HEK293T (cell line): ENCODE results near the gene TPT1.

ENCODE experiments used
- ARNT ChIP-seq: fragments of 450-650 bp; IDR thresholded peaks from 2 replicates; pipeline ENCODE4 v1.6.1; 2017; ENCODE audit warnings: mild to moderate bottlenecking
- FOXA1 ChIP-seq: fragments of 450-650 bp; IDR thresholded peaks from 2 replicates; pipeline ENCODE4 v1.6.1; 2016; ENCODE audit warnings: mild to moderate bottlenecking
- FOXK2 ChIP-seq: fragments of 450-650 bp; IDR thresholded peaks from 2 replicates; pipeline ENCODE4 v1.6.1; 2016; ENCODE audit warnings: mild to moderate bottlenecking
- FOXM1 ChIP-seq: fragments of 450-650 bp; IDR thresholded peaks from 2 replicates; pipeline ENCODE4 v1.6.1; 2017; ENCODE audit warnings: mild to moderate bottlenecking, borderline replicate concordance
- LEF1 ChIP-seq: fragments of 450-650 bp; IDR thresholded peaks from 2 replicates; pipeline ENCODE4 v1.6.1; 2017; ENCODE audit warnings: mild to moderate bottlenecking, borderline replicate concordance
- NFRKB ChIP-seq: fragments of 450-650 bp; IDR thresholded peaks from 2 replicates; pipeline ENCODE4 v1.6.1; 2016; ENCODE audit warnings: mild to moderate bottlenecking, moderate library complexity
- SUZ12 ChIP-seq: fragments of 450-650 bp; IDR thresholded peaks from 2 replicates; pipeline ENCODE4 v1.6.1; 2016; ENCODE audit warnings: mild to moderate bottlenecking
- TF ChIP-seq, protein P1 (sequence below): fragments of 450-650 bp; IDR thresholded peaks from 2 replicates; pipeline ENCODE4 v1.6.1; 2016

DNA sequence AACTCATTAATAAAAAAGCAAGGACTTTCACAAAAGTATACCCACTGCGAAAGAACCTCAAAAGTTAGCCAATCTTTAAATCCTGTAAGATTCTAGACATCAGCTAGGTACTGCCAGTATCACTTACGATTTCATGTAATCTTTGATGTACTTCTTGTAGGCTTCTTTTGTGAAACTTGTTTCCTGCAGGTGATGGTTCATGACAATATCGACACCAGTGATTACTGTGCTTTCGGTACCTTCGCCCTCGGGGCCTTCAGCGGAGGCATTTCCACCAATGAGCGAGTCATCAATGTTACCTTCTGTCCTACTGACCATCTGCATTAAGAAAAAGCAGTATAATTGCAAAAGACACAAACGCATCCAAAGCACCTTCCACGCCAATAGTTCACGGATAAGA lies 1.1 kb downstream of the TPT1 start:
- TF ChIP-seq FOXM1 (no peak), ARNT (no peak), NFRKB (no peak), FOXK2 (no peak), SUZ12 (no peak), FOXA1 (no peak), LEF1 (no peak)
- TF ChIP-seq, protein P1, sequence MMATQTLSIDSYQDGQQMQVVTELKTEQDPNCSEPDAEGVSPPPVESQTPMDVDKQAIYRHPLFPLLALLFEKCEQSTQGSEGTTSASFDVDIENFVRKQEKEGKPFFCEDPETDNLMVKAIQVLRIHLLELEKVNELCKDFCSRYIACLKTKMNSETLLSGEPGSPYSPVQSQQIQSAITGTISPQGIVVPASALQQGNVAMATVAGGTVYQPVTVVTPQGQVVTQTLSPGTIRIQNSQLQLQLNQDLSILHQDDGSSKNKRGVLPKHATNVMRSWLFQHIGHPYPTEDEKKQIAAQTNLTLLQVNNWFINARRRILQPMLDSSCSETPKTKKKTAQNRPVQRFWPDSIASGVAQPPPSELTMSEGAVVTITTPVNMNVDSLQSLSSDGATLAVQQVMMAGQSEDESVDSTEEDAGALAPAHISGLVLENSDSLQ = no peak
